ENCODE measurements around the gene CELSR1.
A peak's percentile ranks its signal among the peaks of the same experiment; 100 is the strongest.

The CELSR1 gene

GRCh38 chr22:46437671-46438440 is 99.6 kb downstream of the CELSR1 start:
- no peak for DNase-seq

GRCh38 chr22:46436595-46437175 is 100.7 kb downstream of the CELSR1 start:
- DNase-seq: no peak

- DNase-seq: no peak
Measured at GRCh38 chr22:46433318-46433717, 104.1 kb downstream of the CELSR1 start.

- peak; percentile 46 for DNase-seq
Measured at GRCh38 chr22:46432164-46433068, 105.0 kb downstream of the CELSR1 start.

GRCh38 chr22:46430961-46431838 is 106.2 kb downstream of the CELSR1 start:
- DNase-seq: no peak

GRCh38 chr22:46429325-46429853 is 108.0 kb downstream of the CELSR1 start:
- DNase-seq: no peak

- DNase-seq: no peak
Measured at GRCh38 chr22:46428602-46429324, 108.7 kb downstream of the CELSR1 start.

GRCh38 chr22:46428171-46428570 is 109.2 kb downstream of the CELSR1 start:
- DNase-seq: no peak

- no peak for DNase-seq
Measured at GRCh38 chr22:46425016-46425415, 112.4 kb downstream of the CELSR1 start.

- no peak for DNase-seq
Measured at GRCh38 chr22:46424496-46424895, 112.9 kb downstream of the CELSR1 start.

GRCh38 chr22:46422896-46423295 is 114.5 kb downstream of the CELSR1 start:
- DNase-seq: no peak

- DNase-seq: no peak
Measured at GRCh38 chr22:46421267-46421666, 116.2 kb downstream of the CELSR1 start.

- DNase-seq: no peak
Measured at GRCh38 chr22:46419754-46420571, 117.5 kb downstream of the CELSR1 start.

- no peak for DNase-seq
Measured at GRCh38 chr22:46418827-46419226, 118.6 kb downstream of the CELSR1 start.

- DNase-seq: no peak
Measured at GRCh38 chr22:46417769-46418168, 119.7 kb downstream of the CELSR1 start.

GRCh38 chr22:46416891-46417580 is 120.4 kb downstream of the CELSR1 start:
- DNase-seq: no peak

- no peak for DNase-seq
Measured at GRCh38 chr22:46416520-46416871, 120.9 kb downstream of the CELSR1 start.

- no peak for DNase-seq
Measured at GRCh38 chr22:46415776-46416519, 121.5 kb downstream of the CELSR1 start.

GRCh38 chr22:46414704-46415103 is 122.7 kb downstream of the CELSR1 start:
- no peak for DNase-seq

Measured in activated CD4-positive, alpha-beta T cell treated with anti-CD3 and anti-CD28 coated beads, Interleukin-10, Interleukin-2, amounts not matched to agents 100 ng/mL and 50 ng/mL, durations not matched to agents 16 hours and 8 hours (primary cell).